ENCODE data around the gene ARHGAP15. TPM values are rescaled to one million over a fixed set of nuclear protein-coding genes. Genes with fewer than 3 reads are reported as not detected.

The ARHGAP15 gene
- total RNA-seq, 1 experiment from 2014 or later, result not detected

GRCh38 chr2:143768991-143769390, 639.8 kb downstream of the ARHGAP15 start:
- Histone ChIP-seq H3K4me3 (no peak overlapping the region), H3K27me3 (no peaks in the 10 kb centered on the region), H3K9me3 (no peaks in the 10 kb centered on the region), H3K36me3 (no peaks in the 10 kb centered on the region)
- DNase-seq, result no peak

DNA sequence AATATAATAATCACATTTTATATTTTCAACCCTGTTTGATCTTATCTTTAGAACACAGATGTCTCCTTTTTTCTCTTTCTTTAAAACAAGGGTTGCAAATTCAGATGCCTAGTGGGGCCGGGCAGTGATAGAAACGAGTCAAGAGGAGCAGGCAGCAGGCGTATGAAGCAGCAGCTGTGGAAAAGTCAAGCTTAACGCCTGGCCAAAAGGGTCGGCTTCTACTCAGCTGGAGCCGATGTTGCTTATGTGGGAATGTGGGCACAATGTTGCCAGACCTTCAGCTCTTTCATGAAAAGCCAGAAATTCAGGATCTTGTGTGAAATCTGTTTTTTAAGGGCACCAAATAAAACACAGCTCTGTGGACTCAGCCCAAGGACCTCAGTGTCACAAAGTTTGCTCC, 642.7 kb downstream of the ARHGAP15 start:
- no peak for DNase-seq
- Histone ChIP-seq H3K36me3 (no peaks in the 10 kb centered on the region), H3K27me3 (no peaks in the 10 kb centered on the region), H3K4me3 (no peak overlapping the region), H3K9me3 (no peaks in the 10 kb centered on the region)

DNA sequence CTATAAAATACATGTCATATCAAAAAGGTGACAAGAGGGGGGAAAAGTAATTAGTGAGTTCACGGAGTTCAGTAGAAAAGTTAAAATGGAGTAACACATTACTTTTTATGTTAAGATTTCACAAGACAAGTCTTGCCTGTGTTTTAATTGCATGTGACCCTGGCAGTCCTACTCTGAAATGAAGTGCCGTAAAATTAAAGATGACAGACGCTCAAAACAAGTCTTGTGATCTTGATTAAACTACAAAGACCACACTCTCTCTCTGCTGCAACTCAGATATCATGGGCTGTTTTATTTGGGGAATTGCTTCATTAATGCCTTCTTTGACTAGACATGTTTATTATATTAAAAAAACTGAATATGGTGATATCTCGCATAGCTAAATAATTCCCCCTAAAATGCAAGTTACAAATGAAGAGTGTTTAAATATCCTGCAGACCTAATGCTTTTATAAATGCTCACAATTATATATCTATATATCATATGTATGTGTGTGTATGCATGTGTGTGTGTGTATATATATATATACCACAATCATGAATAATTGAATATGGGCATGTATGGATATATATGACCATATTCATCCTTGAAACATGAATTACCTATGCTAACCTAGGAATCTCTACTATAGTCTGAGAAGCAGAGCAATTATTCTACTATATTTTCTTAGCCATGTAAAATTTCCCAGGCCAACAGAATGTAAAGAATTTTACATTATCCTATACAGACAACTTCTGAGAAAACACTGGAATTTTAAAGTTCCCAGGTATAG, 647.5 kb downstream of the ARHGAP15 start:
- Histone ChIP-seq H3K36me3 (no peaks in the 10 kb centered on the region), H3K9me3 (no peaks in the 10 kb centered on the region), H3K27me3 (no peaks in the 10 kb centered on the region), H3K4me3 (no peak overlapping the region)
- no peak for DNase-seq

DNA sequence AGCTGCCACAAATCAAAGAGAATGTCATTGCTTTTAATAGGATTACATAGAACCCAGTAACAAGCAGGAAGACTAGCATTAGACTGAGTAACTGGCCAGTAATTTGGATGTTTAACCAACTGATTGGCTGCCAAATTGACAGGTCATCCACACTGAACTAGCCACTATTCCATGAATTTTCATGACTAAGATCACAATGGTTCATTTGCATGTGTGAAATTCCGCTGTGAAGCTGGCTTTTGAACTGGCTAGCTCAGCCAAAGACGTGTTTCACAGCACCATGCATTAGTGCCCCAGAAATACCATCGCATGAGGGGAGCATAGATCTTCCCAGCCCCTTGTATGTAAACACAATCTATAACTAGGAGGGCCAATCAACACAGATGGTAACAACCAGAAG, 649.8 kb downstream of the ARHGAP15 start:
- no peaks in the 10 kb centered on the region for H3K27me3 ChIP-seq
- peak; percentile 27 for DNase-seq

DNA sequence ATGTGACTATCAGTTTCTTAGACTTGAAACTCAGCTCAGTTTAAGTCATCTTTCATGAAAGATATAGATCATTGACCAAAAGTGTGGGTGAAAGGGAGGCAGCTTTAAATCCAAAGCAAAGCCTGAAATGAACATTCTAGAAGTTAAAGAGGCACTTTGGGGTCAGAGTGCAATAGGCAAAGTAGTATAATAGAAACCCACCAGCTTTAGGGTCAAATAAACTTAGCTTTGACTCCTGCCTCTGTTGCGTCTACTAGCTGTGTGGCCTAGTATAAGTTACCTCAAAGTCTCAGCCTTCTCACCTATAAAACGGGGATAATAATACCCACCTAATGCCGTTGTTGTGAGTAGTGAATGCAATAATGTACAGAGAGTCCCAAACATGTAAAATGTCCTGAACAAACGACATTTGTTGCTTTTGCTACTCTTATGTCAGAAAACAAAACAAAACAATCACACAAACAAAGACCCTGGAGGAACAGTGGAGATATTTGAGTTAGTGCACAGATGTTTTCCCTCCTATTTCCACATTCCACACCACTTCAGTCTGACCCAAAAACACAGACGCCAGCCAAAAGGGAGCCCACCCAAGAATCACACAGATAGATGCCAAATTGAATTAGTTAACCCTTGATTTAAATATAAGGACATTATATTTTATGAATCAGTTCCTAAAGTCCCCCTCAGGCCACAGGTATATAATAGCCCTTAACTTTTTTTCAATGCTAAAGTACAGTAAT, 657.0 kb downstream of the ARHGAP15 start:
- Histone ChIP-seq H3K36me3 (no peaks in the 10 kb centered on the region), H3K27me3 (no peaks in the 10 kb centered on the region), H3K9me3 (no peaks in the 10 kb centered on the region), H3K4me3 (no peak overlapping the region)
- no peak for DNase-seq

More for the DNA sequence above, 649.8 kb downstream of the ARHGAP15 start:
- Histone ChIP-seq H3K4me3 (no peak overlapping the region), H3K9me3 (no peaks in the 10 kb centered on the region), H3K36me3 (no peaks in the 10 kb centered on the region)

GRCh38 chr2:143787674-143788073, 658.5 kb downstream of the ARHGAP15 start:
- Histone ChIP-seq H3K4me3 (no peak overlapping the region), H3K9me3 (no peaks in the 10 kb centered on the region), H3K36me3 (no peaks in the 10 kb centered on the region), H3K27me3 (no peaks in the 10 kb centered on the region)
- DNase-seq, result no peak

GRCh38 chr2:143792602-143793001, 663.4 kb downstream of the ARHGAP15 start:
- Histone ChIP-seq H3K4me3 (no peak overlapping the region), H3K9me3 (no peaks in the 10 kb centered on the region), H3K27me3 (no peaks in the 10 kb centered on the region), H3K36me3 (no peaks in the 10 kb centered on the region)
- no peak for DNase-seq

DNA sequence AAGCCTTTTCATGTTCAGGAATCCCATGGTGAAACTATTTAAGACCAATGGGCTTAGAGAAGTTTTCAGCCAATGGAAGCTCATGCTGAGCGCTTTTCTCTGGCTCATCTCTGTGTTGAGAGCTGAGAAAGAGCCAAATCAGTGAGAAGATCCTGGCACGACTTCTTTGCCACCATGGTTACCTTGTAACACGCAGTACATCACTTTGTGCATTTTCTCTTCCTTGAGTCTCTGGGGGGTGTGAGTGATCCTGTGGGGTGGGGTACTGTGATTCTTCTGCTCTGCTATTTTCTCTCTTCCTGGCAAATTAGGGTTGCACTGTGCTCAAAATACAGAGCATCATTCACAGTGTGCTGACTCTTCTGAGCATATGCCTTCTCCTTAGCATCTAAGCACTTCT, 664.2 kb downstream of the ARHGAP15 start:
- Histone ChIP-seq H3K4me3 (no peak overlapping the region), H3K36me3 (no peaks in the 10 kb centered on the region), H3K9me3 (no peaks in the 10 kb centered on the region), H3K27me3 (no peaks in the 10 kb centered on the region)
- no peak for DNase-seq

GRCh38 chr2:143796051-143796450, 666.8 kb downstream of the ARHGAP15 start:
- no peak overlapping the region for H3K4me3 ChIP-seq
- H3K9me3 ChIP-seq, result no peaks in the 10 kb centered on the region
- DNase-seq, result no peak
- H3K36me3 ChIP-seq, result no peaks in the 10 kb centered on the region
- no peaks in the 10 kb centered on the region for H3K27me3 ChIP-seq

- no peak for DNase-seq
- Histone ChIP-seq H3K27me3 (no peaks in the 10 kb centered on the region), H3K4me3 (no peak overlapping the region), H3K9me3 (no peaks in the 10 kb centered on the region), H3K36me3 (no peaks in the 10 kb centered on the region)
Observed at GRCh38 chr2:143801561-143801960, 672.3 kb downstream of the ARHGAP15 start.

DNA sequence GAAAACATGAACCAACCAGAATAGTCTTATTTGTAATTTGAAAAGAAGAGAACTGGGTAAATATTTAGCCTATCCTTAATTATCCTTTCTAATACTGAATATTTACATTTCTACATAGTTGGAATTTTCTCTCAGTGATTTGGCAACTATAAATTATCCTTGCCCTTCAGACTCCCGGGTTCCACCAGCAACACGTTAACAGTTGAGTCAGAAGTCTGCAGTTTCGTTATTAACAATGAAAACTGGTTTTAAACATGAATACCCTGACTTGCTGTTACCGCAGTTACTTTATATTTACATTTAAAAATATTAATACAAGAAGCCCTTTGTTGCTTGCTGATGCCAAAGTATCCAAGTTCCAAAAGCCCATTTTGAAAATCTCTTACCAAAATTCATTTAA, 673.0 kb downstream of the ARHGAP15 start:
- Histone ChIP-seq H3K9me3 (no peaks in the 10 kb centered on the region), H3K4me3 (no peak overlapping the region), H3K36me3 (no peaks in the 10 kb centered on the region), H3K27me3 (no peaks in the 10 kb centered on the region)
- DNase-seq, result no peak

- no peaks in the 10 kb centered on the region for H3K9me3 ChIP-seq
- no peak for DNase-seq
- no peak overlapping the region for H3K4me3 ChIP-seq
Observed at GRCh38 chr2:143802871-143803650, 673.8 kb downstream of the ARHGAP15 start.

GRCh38 chr2:143803936-143804335, 674.7 kb downstream of the ARHGAP15 start:
- Histone ChIP-seq H3K9me3 (no peaks in the 10 kb centered on the region), H3K4me3 (no peak overlapping the region), H3K36me3 (no peaks in the 10 kb centered on the region), H3K27me3 (no peaks in the 10 kb centered on the region)
- DNase-seq, result no peak

More at GRCh38 chr2:143802871-143803650, 673.8 kb downstream of the ARHGAP15 start:
- no peaks in the 10 kb centered on the region for H3K27me3 ChIP-seq
- H3K36me3 ChIP-seq, result no peaks in the 10 kb centered on the region

DNA sequence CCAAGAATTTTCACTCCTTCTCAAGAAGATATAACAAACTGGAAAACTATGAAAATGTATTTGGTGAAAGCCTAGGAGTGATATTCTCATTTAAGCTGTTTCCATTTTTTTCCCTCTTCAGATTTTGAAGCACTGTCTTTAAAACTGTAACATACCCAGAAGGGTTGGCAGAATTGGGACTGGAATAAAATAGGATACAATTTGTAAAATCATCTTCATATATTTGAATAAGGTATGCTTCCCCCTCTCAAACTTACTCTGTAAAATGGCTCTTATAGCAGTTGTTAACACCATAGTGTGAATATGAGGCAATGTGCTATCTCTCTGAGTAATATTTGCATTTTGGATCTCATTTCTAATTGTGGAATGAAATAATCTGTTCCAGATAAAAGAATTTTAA, 676.4 kb downstream of the ARHGAP15 start:
- no peaks in the 10 kb centered on the region for H3K27me3 ChIP-seq
- H3K9me3 ChIP-seq, result no peaks in the 10 kb centered on the region
- no peak for DNase-seq
- no peak overlapping the region for H3K4me3 ChIP-seq
- H3K36me3 ChIP-seq, result no peaks in the 10 kb centered on the region

DNA sequence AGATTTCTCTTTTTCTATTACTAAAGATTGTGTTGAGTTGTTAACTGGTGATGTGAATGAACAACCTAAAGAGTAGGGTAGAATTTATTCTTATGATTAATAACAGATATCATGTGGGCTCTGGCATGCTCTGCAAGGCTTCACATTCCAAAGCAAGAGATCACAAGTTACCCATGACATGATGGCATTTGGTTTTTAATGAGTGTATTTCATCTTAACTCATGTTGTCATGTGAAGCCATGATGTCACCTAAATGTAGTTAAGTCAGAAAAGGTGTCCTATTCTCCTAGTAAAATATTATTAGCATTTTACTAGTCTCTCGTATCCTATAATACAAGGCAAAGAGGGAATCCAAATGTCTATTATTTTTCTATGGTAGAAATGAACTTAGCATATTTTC, 678.0 kb downstream of the ARHGAP15 start:
- H3K27me3 ChIP-seq, result no peaks in the 10 kb centered on the region
- H3K9me3 ChIP-seq, result no peaks in the 10 kb centered on the region
- no peaks in the 10 kb centered on the region for H3K36me3 ChIP-seq
- no peak for DNase-seq
- no peak overlapping the region for H3K4me3 ChIP-seq

DNA sequence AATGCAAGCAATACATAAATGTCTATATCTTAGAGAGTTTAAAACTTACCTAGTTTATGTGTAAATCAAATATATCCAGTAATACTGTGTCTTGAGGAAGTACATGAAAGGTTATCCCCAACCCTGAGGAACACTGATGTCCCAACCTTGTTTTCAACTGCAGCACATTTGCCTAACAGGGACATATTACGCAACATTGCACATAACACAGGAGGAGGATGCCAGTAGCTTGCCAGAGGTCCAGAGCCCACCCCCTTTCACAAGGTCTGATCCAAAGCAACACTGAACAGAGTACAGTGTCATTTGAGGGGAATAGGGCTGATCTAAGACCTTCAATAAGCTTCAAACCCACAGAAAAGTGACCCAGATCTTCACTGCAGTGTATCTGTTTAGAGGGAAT, 678.5 kb downstream of the ARHGAP15 start:
- Histone ChIP-seq H3K27me3 (no peaks in the 10 kb centered on the region), H3K9me3 (no peaks in the 10 kb centered on the region), H3K36me3 (no peaks in the 10 kb centered on the region), H3K4me3 (no peak overlapping the region)
- DNase-seq, result no peak

- Histone ChIP-seq H3K9me3 (no peaks in the 10 kb centered on the region), H3K36me3 (no peaks in the 10 kb centered on the region), H3K27me3 (no peaks in the 10 kb centered on the region), H3K4me3 (no peak overlapping the region)
- DNase-seq, result no peak
Observed at GRCh38 chr2:143808166-143808565, 678.9 kb downstream of the ARHGAP15 start.
